HFFc6 (cell line): Measurements from ENCODE around the gene RAB3IP. TPM values are rescaled to one million over a fixed set of nuclear protein-coding genes. Genes with fewer than 3 reads are reported as not detected.

ENCODE experiments used
- DNase-seq: peaks from one replicate; pipeline ENCODE4 v3.0.0-alpha.2; 2018
- H3K27ac Mint-ChIP-seq: 2 replicates; pipeline ENCODE4 v1.8.0; 2020; ENCODE audit warnings: mild to moderate bottlenecking, mixed read lengths
- H3K27me3 Mint-ChIP-seq: 2 replicates; pipeline ENCODE4 v1.8.0; 2021; ENCODE audit warnings: mild to moderate bottlenecking, moderate library complexity, mixed read lengths; ENCODE audit not compliant: insufficient read depth
- H3K36me3 Mint-ChIP-seq: 2 replicates; pipeline ENCODE4 v1.8.0; 2021; ENCODE audit warnings: low read depth, mixed read lengths
- H3K4me1 Mint-ChIP-seq: 2 replicates; pipeline ENCODE4 v1.8.0; 2020; ENCODE audit warnings: low read depth, mixed read lengths
- H3K4me3 Mint-ChIP-seq: 2 replicates; pipeline ENCODE4 v1.8.0; 2020; ENCODE audit warnings: mild to moderate bottlenecking, moderate library complexity, mixed read lengths
- H3K9me3 Mint-ChIP-seq: 2 replicates; pipeline ENCODE4 v1.8.0; 2020; ENCODE audit warnings: mild to moderate bottlenecking, mixed read lengths
- total RNA-seq, 6 experiments: library from RNA; stranded (reverse); fragmentation: NEBNext Ultra II Directional; extraction: Animal tissue kit (Norgen Biotek cat#: 25700); gene quantifications; 2 replicates in 1 of 6; 3 replicates in 5 of 6; pipeline ENCODE4 v1.2.3, GENCODE V29; 2021
- TF ChIP-seq, protein P1 (sequence below): fragments of 200-600 bp; sonication (generic); IDR thresholded peaks from 2 replicates; pipeline ENCODE4 v1.5.0; 2021; ENCODE audit warnings: antibody characterized with exemption, mild to moderate bottlenecking

Gene RAB3IP
- total RNA-seq, 6 experiments from 2014 or later = 1.3 to 2.3 (median 1.4) TPM

DNA sequence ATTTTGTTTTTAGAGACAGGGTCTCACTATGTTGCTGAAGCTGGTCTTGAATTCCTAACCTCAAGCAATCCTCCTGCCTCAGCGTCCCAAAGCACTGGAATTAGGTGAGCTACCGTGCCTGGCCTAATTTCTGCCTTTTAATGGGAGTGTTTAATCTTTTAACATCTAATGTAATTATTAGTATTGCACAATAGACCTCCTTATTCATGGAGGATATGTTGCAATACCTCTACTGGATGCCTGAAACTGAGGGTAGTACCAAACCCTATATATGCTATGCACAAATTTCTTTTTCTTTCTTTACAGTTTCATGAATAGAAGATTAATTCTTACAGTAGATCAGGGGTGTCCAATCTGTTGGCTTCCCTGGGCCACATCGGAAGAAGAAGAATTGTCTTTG, 134.1 kb downstream of the RAB3IP start:
- H3K4me1 Mint-ChIP-seq = no peaks in the 10 kb centered on the region; the same call in 1 of the 2 replicates
- no peaks in the 10 kb centered on the region for H3K9me3 Mint-ChIP-seq
- TF ChIP-seq, protein P1, sequence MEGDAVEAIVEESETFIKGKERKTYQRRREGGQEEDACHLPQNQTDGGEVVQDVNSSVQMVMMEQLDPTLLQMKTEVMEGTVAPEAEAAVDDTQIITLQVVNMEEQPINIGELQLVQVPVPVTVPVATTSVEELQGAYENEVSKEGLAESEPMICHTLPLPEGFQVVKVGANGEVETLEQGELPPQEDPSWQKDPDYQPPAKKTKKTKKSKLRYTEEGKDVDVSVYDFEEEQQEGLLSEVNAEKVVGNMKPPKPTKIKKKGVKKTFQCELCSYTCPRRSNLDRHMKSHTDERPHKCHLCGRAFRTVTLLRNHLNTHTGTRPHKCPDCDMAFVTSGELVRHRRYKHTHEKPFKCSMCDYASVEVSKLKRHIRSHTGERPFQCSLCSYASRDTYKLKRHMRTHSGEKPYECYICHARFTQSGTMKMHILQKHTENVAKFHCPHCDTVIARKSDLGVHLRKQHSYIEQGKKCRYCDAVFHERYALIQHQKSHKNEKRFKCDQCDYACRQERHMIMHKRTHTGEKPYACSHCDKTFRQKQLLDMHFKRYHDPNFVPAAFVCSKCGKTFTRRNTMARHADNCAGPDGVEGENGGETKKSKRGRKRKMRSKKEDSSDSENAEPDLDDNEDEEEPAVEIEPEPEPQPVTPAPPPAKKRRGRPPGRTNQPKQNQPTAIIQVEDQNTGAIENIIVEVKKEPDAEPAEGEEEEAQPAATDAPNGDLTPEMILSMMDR = no peak
- H3K27me3 Mint-ChIP-seq = peaks cover 2% of the 10 kb centered on the region; the same call in 1 of the 2 replicates
- no peak for DNase-seq
- H3K27ac Mint-ChIP-seq = no peak overlapping the region
- H3K4me3 Mint-ChIP-seq = no peak overlapping the region
- H3K36me3 Mint-ChIP-seq = no peaks in the 10 kb centered on the region

Other genes starting within 250 kb of the RAB3IP start
- 100 to 1,000 TPM; 229 to 305 (median 232) TPM for gene CCT2, start 153.4 kb upstream of the RAB3IP start, total RNA-seq
- not detected for gene LRRC10, start 128.0 kb upstream of the RAB3IP start, total RNA-seq
- gene BEST3, start 39.6 kb upstream of the RAB3IP start, total RNA-seq = under 1 TPM in 2 of 6 experiments, not detected in 4; 0.10 to 0.15 TPM
- gene MYRFL, start 86.4 kb downstream of the RAB3IP start, total RNA-seq = not detected